Rectal smooth muscle tissue (tissue), 1 donor: ENCODE measurements around the gene MGAT4B.
"Not testable (repeated sequence)": the region's sequence is repeated elsewhere in the genome, so short reads cannot be mapped to it uniquely, and the experiment has no call there.

Experiments used
- H3K27ac ChIP-seq: one replicate; pipeline ENCODE4 v1.7.0; 2013; ENCODE audit warnings: low read depth, low read length, inconsistent platforms
- H3K27me3 ChIP-seq: one replicate; pipeline ENCODE4 v1.7.0; 2013; ENCODE audit warnings: low read length; ENCODE audit not compliant: control insufficient read depth, insufficient read depth
- H3K36me3 ChIP-seq: one replicate; pipeline ENCODE4 v1.7.0; 2013; ENCODE audit warnings: low read length; ENCODE audit not compliant: control insufficient read depth, insufficient read depth
- H3K4me1 ChIP-seq: one replicate; pipeline ENCODE4 v1.7.0; 2013; ENCODE audit warnings: low read length; ENCODE audit not compliant: control insufficient read depth, insufficient read depth
- H3K4me3 ChIP-seq: one replicate; pipeline ENCODE4 v1.7.0; 2013; ENCODE audit warnings: low read length
- H3K9ac ChIP-seq: one replicate; pipeline ENCODE4 v1.7.0; 2013; ENCODE audit warnings: low read length

Gene MGAT4B

GRCh38 chr5:179806250-179807048 lies at the start of gene MGAT4B:
TSS of gene MGAT4B (minus strand) at chr5:179806866. CDS start at chr5:179806583, 283 bp downstream.
- no peaks in the 10 kb centered on the region for H3K27me3 ChIP-seq
- H3K9ac ChIP-seq, result peak within 1 kb of the TSS; percentile 77
- H3K27ac ChIP-seq, result peak within 1 kb of the TSS; percentile 90
- peak within 1 kb of the TSS; percentile 82 for H3K4me3 ChIP-seq
- peaks cover 9% of the 10 kb centered on the region for H3K4me1 ChIP-seq
- H3K36me3 ChIP-seq, result no peaks in the 10 kb centered on the region

- Histone ChIP-seq H3K36me3 (peaks cover 20% of the 10 kb centered on the region), H3K4me1 (no peaks in the 10 kb centered on the region), H3K4me3 (no peak overlapping the region), H3K9ac (no peak overlapping the region), H3K27me3 (no peaks in the 10 kb centered on the region), H3K27ac (no peak overlapping the region)
Observed at GRCh38 chr5:179854356-179854755, 47.7 kb upstream of the MGAT4B start.

- peaks cover 21% of the 10 kb centered on the region for H3K36me3 ChIP-seq
- no peak overlapping the region for H3K4me3 ChIP-seq
- H3K27me3 ChIP-seq, result no peaks in the 10 kb centered on the region
- H3K9ac ChIP-seq, result no peak overlapping the region
- no peaks in the 10 kb centered on the region for H3K4me1 ChIP-seq
- no peak overlapping the region for H3K27ac ChIP-seq
Observed at GRCh38 chr5:179852993-179853547, 46.4 kb upstream of the MGAT4B start.

- Histone ChIP-seq H3K4me1 (no peaks in the 10 kb centered on the region), H3K4me3 (no peak overlapping the region), H3K9ac (no peak overlapping the region), H3K27ac (no peak overlapping the region), H3K36me3 (peaks cover 23% of the 10 kb centered on the region), H3K27me3 (no peaks in the 10 kb centered on the region)
Observed at GRCh38 chr5:179841621-179842020, 35.0 kb upstream of the MGAT4B start.

- H3K27me3 ChIP-seq, result no peaks in the 10 kb centered on the region
- no peak overlapping the region for H3K9ac ChIP-seq
- no peak overlapping the region for H3K27ac ChIP-seq
- peaks cover 30% of the 10 kb centered on the region for H3K36me3 ChIP-seq
- H3K4me1 ChIP-seq, result no peaks in the 10 kb centered on the region
- no peak overlapping the region for H3K4me3 ChIP-seq
Observed at GRCh38 chr5:179840766-179841165, 34.1 kb upstream of the MGAT4B start.

- Histone ChIP-seq H3K9ac (no peak overlapping the region), H3K4me3 (no peak overlapping the region), H3K36me3 (peaks cover 30% of the 10 kb centered on the region), H3K27ac (no peak overlapping the region), H3K4me1 (no peaks in the 10 kb centered on the region), H3K27me3 (no peaks in the 10 kb centered on the region)
Observed at GRCh38 chr5:179840321-179840720, 33.7 kb upstream of the MGAT4B start.

- no peak overlapping the region for H3K9ac ChIP-seq
- H3K27ac ChIP-seq, result no peak overlapping the region
- no peak overlapping the region for H3K4me3 ChIP-seq
- no peaks in the 10 kb centered on the region for H3K27me3 ChIP-seq
- no peaks in the 10 kb centered on the region for H3K4me1 ChIP-seq
- H3K36me3 ChIP-seq, result peaks cover 30% of the 10 kb centered on the region
Observed at GRCh38 chr5:179839328-179840256, 32.9 kb upstream of the MGAT4B start.

- no peak overlapping the region for H3K27ac ChIP-seq
- H3K27me3 ChIP-seq, result no peaks in the 10 kb centered on the region
- peaks cover 43% of the 10 kb centered on the region for H3K36me3 ChIP-seq
- H3K4me3 ChIP-seq, result no peak overlapping the region
- H3K9ac ChIP-seq, result no peak overlapping the region
- no peaks in the 10 kb centered on the region for H3K4me1 ChIP-seq
Observed at GRCh38 chr5:179837076-179838011, 30.7 kb upstream of the MGAT4B start.

- no peak overlapping the region for H3K4me3 ChIP-seq
- peak overlapping the region; percentile 43 for H3K27ac ChIP-seq
- H3K36me3 ChIP-seq, result peaks cover 46% of the 10 kb centered on the region
- no peaks in the 10 kb centered on the region for H3K27me3 ChIP-seq
- H3K4me1 ChIP-seq, result no peaks in the 10 kb centered on the region
- H3K9ac ChIP-seq, result no peak overlapping the region
Observed at GRCh38 chr5:179836225-179837019, 29.8 kb upstream of the MGAT4B start.

- H3K4me1 ChIP-seq, H3K4me3 ChIP-seq, H3K27me3 ChIP-seq, H3K9ac ChIP-seq, H3K27ac ChIP-seq: not testable (repeated sequence)
- H3K36me3 ChIP-seq, result peaks cover 52% of the 10 kb centered on the region
Observed at GRCh38 chr5:179834871-179835270, 28.2 kb upstream of the MGAT4B start.

GRCh38 chr5:179834120-179834519 lies 27.5 kb upstream of the MGAT4B start:
- Histone ChIP-seq H3K27me3 (no peaks in the 10 kb centered on the region), H3K27ac (no peak overlapping the region), H3K4me3 (no peak overlapping the region), H3K4me1 (no peaks in the 10 kb centered on the region), H3K9ac (no peak overlapping the region), H3K36me3 (peaks cover 57% of the 10 kb centered on the region)
